DMS 273 (cell line): Measurements from ENCODE around the gene KCNH3.
"Not testable (repeated sequence)": the region's sequence is repeated elsewhere in the genome, so short reads cannot be mapped to it uniquely, and the experiment has no call there.

Source experiments
- DNase-seq: peaks from one replicate; lab custom pipeline; 2025; ENCODE audit not compliant: unreplicated experiment; lab: John Stamatoyannopoulos, UW

The KCNH3 gene

DNA sequence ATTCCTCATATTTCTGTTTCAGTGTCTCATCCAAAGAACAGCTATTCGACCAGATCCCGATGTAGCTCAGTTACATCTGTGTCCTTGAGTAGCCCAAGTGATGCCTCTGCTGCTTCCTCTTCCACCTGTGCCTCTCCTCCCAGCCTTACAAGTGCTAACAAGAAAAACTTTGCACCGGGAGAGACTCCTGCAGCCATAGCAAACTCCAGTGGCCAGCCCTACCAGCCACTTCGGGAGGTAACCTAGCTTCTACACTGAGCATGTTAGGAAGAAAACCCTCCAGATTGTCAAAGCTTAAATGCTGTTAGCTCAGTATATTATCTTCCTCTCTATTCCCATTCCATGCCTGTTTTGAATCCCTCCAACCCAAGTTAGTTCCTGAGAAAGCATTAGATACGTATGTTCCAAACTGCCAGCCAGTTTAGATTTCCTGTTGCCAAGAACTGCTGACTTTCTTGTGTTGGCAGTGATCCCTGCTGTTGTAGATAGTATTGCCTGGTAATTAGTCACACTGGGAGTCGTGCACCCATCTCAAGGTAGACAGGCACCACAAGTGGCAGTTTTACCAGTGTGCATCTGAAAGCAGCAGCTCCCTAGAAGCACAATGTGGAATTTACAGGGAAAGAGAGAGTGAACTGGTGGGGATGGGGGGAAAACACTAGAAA lies 14.0 kb upstream of the KCNH3 start:
- DNase-seq, result no peak

DNA sequence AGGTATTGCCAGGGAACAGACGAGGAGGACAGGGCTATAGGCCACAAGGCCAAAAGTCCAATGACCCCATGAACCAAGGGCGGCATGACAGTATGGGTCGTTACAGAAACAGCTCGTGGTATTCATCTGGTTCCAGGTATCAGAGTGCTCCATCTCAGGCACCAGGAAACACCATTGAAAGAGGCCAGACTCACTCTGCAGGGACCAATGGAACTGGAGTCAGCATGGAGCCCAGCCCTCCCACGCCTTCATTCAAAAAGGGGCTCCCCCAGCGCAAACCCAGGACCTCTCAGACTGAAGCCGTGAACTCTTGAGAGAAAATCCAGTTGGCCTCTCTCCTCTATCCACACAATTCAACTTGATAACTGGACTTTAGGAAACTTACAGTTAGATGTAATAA lies 12.9 kb upstream of the KCNH3 start:
- DNase-seq, result no peak

DNA sequence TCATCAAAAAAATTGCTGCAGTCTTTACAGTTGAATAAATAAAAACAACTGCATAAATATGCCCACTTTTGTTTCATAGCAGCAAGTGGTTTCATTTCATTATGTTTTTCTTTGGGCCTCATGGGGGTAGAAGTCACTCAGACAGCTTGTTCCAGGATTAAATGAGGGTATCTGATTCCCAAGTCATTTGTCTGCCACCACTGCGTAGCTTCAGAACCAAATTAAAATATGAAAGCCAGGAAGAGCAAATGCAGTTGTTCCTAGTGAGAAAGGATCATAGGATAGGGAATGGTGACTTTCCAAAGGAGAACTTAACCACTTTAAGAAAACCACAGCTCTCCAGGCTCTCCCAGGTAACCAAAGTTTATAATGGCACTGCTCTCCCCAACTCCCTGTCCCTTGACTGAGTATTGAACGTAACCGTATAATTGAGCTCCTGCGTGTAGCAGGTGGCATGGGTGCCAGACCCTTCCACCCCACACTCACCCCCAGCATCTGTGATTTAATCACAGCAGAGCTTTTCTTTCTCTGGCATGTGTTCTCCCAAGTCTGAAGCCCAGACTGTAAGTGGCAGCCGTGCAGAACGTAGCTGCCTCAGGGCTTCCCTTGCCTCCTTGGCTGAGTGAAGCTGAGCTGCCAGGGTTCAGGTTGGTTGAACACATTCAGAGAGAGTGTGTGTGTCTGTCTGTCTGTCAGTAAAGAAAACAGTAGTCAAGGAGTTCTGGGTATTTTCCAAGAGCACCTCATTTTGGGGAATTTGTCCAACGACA lies 11.3 kb upstream of the KCNH3 start:
- DNase-seq, result no peak

- no peak for DNase-seq
These were observed 9.4 kb upstream of the KCNH3 start for GRCh38 chr12:49529414-49529813.

DNA sequence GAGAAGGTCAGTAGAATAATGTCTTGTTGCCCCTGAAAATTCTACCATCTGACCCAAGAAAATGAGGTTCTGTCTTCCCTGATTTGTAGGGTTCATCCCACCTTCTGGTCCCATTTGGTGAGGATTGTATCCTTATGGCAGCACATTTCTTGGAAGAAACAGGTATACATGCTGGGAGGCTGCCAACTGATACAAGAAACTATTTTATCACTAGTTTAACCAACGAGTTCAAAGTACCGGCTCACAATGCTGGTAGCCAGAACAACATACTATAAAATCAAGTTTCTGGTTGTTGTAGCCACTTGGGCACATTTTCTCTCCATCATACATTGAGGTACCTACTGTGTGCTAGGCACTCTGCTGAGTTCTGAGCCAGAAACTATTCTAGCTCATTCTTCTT lies 7.1 kb upstream of the KCNH3 start:
- DNase-seq, result no peak

GRCh38 chr12:49533331-49533730 lies 5.5 kb upstream of the KCNH3 start:
- DNase-seq, result no peak

DNA sequence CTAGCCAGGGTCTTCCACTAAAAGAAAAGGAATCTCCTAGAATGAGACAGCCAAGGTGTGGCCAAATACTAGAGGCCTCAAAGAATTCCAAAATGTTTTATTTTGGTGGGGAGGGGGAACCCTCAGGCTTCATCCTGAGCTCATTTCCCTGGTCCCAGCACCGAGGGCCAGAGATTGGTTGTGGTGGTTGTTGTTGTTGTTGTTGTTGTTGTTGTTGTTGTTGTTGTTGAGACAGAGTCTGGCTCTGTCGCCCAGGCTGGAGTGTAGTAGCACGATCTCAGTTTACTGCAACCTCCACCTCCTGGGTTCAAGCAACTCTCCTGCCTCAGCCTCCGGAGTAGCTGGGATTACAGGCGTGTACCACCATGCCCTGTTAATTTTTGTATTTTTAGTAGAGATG lies 4.7 kb upstream of the KCNH3 start:
- DNase-seq, result not testable (repeated sequence)

GRCh38 chr12:49534731-49535278 lies 4.0 kb upstream of the KCNH3 start:
- peak; percentile 17 for DNase-seq

GRCh38 chr12:49535921-49536525 lies 2.8 kb upstream of the KCNH3 start:
- DNase-seq, result no peak

DNA sequence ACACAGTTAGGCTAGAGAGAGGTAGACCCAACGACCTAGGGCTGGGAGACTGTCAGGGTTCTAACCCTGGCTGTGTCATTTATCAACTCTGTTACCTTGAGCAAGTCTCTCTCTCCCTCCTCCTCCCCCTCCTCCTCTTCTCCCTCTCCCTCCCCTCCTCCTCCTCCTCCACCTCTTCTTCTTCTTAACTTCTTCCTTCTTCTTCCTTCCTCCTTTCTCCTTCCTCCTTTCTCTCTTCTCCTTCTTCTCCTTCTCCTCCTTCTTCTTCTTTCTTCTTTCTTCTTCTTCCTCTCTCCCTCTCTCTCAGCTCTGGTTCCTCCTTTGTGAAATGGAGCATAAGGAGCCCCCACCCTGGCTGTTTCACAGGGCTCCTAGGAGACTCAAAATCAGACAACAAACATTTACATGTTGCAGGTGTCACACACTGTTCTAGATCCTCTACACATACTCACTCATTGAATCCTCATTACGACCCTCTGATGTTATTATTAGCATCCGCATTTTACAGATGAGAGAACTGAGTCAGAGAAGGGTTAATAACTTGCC lies 2.2 kb upstream of the KCNH3 start:
- DNase-seq, result no peak

DNA sequence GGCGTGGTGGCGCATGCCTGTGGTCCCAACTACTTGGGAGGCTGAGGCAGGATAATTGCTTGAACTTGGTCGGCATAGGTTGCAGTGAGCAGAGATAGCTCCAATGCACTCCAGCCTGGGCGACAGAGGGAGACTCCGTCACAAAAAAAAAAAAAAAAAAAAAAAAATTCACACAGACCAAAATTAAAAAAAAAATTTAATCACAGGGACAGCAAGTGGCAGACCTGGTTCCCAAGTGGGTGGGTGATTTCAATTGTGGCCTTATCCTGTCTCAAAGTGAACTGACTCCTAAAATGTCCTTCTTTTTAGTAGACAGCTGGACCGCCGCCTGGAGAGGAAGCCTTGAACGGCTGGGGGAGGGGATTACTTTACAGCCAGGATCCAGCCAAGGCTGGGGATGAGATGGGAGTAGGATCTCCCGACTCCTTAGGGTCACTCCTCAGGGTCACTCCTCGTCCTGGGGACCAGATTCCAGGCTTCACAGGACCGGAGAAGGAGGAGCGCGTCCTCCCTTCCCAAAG lies 1.5 kb upstream of the KCNH3 start:
- peak; percentile 47 for DNase-seq

- peak; percentile 70 for DNase-seq
These were observed 899 bp upstream of the KCNH3 start for GRCh38 chr12:49537752-49538509.

DNA sequence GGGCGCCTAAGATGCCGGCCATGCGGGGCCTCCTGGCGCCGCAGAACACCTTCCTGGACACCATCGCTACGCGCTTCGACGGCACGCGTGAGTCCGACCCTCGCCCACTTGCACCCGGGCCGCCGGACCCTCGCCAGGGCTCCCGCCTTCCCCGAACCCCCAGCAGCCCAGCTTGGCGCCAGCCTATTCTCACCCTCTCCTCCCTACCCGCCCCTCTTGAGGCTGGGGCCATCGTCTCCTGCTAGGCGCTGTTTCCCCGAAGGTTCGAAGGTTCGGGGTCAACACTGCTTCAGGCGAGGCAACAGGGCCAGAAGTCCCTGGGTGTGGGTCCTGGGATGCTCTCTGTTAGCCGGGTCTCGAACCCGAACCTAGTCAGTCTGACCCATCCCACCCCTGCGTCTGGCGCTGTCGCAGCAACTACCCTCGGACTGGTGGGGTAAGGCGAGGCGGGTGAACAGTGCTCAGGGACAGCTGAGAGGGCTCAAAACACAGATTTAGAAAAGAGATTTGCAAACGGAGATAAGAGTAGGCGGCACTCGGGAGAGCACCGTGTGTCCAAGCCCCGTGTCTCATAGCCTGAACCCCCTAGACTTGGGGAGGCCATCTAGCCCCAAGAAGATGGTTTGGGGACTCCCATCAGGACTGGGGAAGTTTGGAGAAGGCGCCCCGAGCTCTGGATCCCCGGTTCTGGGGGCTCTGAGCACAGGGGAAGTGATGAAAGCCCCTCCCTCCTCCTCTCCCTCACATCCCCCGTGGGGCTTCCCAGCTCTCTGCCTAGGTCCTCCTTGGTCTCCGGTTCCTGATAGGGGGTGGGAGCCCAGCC lies 787 bp downstream of the KCNH3 start:
- no peak for DNase-seq

- no peak for DNase-seq
These were observed 1.7 kb downstream of the KCNH3 start for GRCh38 chr12:49540229-49541139.

GRCh38 chr12:49541140-49541861 lies 2.5 kb downstream of the KCNH3 start:
- no peak for DNase-seq

DNA sequence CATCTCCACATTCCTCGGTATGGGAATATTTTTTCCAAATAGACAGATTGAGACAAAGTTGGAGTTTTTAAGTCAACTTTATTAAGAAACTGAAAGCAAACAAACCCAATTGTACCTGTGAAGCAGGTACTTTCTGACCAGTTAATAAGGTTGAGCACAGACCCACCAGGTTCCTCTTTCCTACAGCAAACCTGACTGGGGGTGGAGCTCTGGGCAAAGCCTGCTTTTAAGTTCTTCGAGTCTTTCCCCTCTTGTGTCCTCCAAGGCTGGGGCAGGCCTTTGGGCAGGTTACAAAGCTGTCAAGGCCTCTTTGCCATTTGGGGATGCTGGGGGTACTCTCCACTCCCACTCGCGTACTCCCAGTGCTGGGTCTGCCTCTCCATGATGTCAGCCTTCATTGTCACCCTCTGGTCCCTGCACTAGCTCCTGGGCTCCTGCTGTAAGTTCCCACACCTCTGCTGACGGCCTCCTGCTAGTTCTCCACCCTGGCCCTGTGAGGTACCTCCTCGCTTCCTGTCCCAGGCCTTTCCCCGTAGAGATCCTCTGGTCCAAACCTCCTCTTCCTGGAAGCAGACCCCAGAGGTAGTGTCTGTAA lies 3.2 kb downstream of the KCNH3 start:
- no peak for DNase-seq

GRCh38 chr12:49542592-49543160 lies 3.8 kb downstream of the KCNH3 start:
- DNase-seq, result peak; percentile 14
